ENCODE results near the gene PMEL.

- TF ChIP-seq CTCF (IDR thresholded peaks at IDR 0.05) (no peak), EZH2 (IDR thresholded peaks at IDR 0.05; ENCODE audit: borderline replicate concordance, insufficient read depth, low read depth, low read length, poor library complexity, severe bottlenecking) (no peak)
Measured at GRCh38 chr12:55906056-55906455, 59.8 kb downstream of the PMEL start.
